Measurements from ENCODE around the gene RASD2.

Gene RASD2

GRCh38 chr22:35518811-35519210 is 21.8 kb upstream of the RASD2 start:
- DNase-seq (ENCODE audit: low spot score), result no peak

GRCh38 chr22:35519306-35520000 is 21.2 kb upstream of the RASD2 start:
- no peak for DNase-seq (ENCODE audit: low spot score)

- no peak for DNase-seq (ENCODE audit: low spot score)
Observed at GRCh38 chr22:35521358-35522224, 19.0 kb upstream of the RASD2 start.

GRCh38 chr22:35522225-35523149 is 18.1 kb upstream of the RASD2 start:
- no peak for DNase-seq (ENCODE audit: low spot score)

- DNase-seq (ENCODE audit: low spot score), result no peak
Observed at GRCh38 chr22:35523167-35523947, 17.3 kb upstream of the RASD2 start.

- no peak for DNase-seq (ENCODE audit: low spot score)
Observed at GRCh38 chr22:35524966-35525686, 15.5 kb upstream of the RASD2 start.

GRCh38 chr22:35525687-35526332 is 14.8 kb upstream of the RASD2 start:
- DNase-seq (ENCODE audit: low spot score), result no peak

GRCh38 chr22:35526333-35526979 is 14.2 kb upstream of the RASD2 start:
- DNase-seq (ENCODE audit: low spot score), result no peak

GRCh38 chr22:35528927-35529326 is 11.7 kb upstream of the RASD2 start:
- no peak for DNase-seq (ENCODE audit: low spot score)

- no peak for DNase-seq (ENCODE audit: low spot score)
Observed at GRCh38 chr22:35530700-35531099, 9.9 kb upstream of the RASD2 start.

- no peak for DNase-seq (ENCODE audit: low spot score)
Observed at GRCh38 chr22:35531202-35531601, 9.4 kb upstream of the RASD2 start.

- no peak for DNase-seq (ENCODE audit: low spot score)
Observed at GRCh38 chr22:35531676-35532075, 9.0 kb upstream of the RASD2 start.

- no peak for DNase-seq (ENCODE audit: low spot score)
Observed at GRCh38 chr22:35533365-35534029, 7.1 kb upstream of the RASD2 start.

GRCh38 chr22:35534091-35534490 is 6.5 kb upstream of the RASD2 start:
- DNase-seq (ENCODE audit: low spot score), result no peak

GRCh38 chr22:35537232-35537631 is 3.4 kb upstream of the RASD2 start:
- DNase-seq (ENCODE audit: low spot score), result no peak

GRCh38 chr22:35538801-35539321 is 1.8 kb upstream of the RASD2 start:
- DNase-seq (ENCODE audit: low spot score), result peak; percentile 72

- no peak for DNase-seq (ENCODE audit: low spot score)
Observed at GRCh38 chr22:35539487-35539886, 1.1 kb upstream of the RASD2 start.

- peak; percentile 85 for DNase-seq (ENCODE audit: low spot score)
Observed at GRCh38 chr22:35539910-35540594, 579 bp upstream of the RASD2 start.
